GM12864 (cell line): ENCODE results near the gene TTC6.

Experiments used
- DNase-seq: peaks from one replicate; pipeline ENCODE4 v3.0.0-alpha.2; 2011; ENCODE audit warnings: low read depth
- H3K4me3 ChIP-seq: 2 replicates; pipeline ENCODE4 v1.5.1; 2011; ENCODE audit warnings: mild to moderate bottlenecking, low read depth, low read length, control low read depth
- CTCF ChIP-seq: IDR thresholded peaks from 2 replicates; pipeline ENCODE4 v1.5.1; 2011; ENCODE audit warnings: low read depth, mild to moderate bottlenecking, moderate library complexity, low read length, control low read depth, inconsistent platforms; ENCODE audit errors: missing control alignments

Gene TTC6

DNA sequence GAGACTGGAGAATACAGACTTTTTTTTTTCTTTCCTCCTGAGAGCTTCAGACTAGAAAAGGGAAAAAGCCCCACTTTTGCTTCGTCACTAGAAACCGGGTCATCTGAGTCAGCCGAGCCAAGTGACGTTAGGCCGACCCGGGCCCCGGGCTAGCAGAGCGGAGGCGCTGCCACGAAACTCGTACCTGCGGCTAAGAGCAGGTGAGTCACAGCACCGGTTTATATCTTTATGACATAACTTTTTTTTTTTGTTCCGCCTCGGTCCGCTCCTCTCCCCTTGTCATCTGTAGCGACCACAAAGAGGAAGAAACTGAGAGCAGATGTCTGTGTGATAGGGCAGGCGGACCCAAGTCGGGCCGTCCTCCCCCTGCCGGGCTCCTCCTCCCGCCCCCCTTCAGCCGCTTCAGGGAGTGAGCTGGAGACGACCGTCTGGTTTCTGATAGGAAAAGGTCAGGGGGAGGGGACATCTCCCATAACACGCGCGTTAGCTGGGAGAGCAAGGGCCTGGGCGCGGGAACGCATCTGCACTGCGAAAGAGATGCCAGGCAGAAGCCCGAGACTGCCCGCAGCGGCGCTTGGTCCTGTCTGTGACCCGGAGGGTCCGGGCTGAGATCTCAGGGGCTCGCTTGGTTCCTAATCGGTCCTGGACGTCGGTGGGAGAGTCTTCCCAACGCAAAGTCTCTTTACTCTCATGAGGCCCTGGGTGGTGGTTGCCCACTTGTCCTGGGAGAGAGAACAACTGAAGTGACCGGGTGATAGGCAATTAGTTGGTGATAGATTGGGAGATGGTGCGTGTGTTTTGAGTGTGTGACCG, 586 bp downstream of the TTC6 start:
- DNase-seq: no peak
- no peak for TF ChIP-seq CTCF
- no peak overlapping the region for H3K4me3 ChIP-seq

GRCh38 chr14:37596790-37597472, 1.5 kb downstream of the TTC6 start:
- no peak overlapping the region for H3K4me3 ChIP-seq

DNA sequence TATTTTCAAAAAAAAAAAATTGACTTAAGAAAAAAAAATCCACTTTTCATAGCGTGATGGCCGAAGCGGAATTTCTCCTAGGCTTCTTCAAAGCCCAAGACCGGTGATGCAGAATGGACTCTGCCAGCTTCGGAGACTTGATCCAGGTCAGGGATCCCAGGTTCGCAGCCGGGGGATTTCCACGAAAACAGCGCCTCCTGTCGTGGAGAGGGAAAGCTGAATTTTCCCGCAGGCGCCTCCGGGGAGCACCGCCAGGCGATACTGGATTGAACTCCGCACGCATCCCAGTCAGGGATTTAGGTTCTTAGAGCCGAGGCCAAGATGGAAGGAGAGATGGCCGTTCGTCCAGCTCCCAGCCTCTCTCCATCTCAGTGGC, 2.1 kb downstream of the TTC6 start:
- no peak overlapping the region for H3K4me3 ChIP-seq
- no peak for DNase-seq
- TF ChIP-seq CTCF: no peak

More at GRCh38 chr14:37596790-37597472, 1.5 kb downstream of the TTC6 start:
- no peak for TF ChIP-seq CTCF
- no peak for DNase-seq

- TF ChIP-seq CTCF: no peak
- H3K4me3 ChIP-seq: no peak overlapping the region
- DNase-seq: no peak
Measured at GRCh38 chr14:37597914-37598746, 2.7 kb downstream of the TTC6 start.

DNA sequence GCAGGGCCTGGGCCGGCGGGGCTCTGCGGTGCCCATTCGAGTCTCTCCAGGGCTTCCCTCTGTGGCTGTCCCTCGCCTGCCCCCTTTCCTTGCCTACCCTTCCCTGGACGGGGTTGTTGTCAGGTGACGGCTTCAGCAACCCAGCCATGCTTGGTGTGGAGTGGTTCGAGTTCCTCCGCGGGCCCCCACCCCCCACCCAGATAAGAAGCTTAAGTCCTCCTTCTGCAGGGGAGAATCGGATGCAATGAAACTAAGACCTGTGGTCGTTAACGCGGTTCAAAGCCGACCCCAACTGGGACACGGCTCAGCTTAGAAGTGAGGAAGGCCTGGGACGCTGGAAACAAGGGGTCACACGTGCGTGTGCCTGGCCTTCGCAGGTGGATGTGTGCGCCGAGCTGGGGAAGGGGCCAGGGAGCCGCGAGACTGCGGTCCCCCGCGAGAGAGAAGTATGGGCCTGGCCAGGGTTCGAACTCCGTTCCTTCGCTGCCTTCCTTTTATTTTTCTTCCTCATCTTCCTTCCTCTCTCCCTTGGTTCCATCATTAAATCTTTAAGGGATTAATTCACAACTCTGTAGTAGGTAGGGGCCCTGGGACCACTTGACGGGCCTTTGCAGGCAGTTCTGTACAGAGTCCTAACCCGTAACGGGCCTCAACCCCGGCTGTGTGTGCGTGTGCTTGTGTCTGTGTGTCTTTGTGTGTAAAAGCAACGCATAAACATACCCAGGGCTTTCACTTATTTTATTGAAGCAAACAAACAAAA, 3.5 kb downstream of the TTC6 start:
- no peak for DNase-seq
- TF ChIP-seq CTCF: no peak
- H3K4me3 ChIP-seq: no peak overlapping the region
